Gastrocnemius medialis (tissue), 4 donors: ENCODE data around the gene PABPN1L. TPM values are rescaled to one million over a fixed set of nuclear protein-coding genes. Genes with fewer than 3 reads are reported as not detected.

Source experiments
- ATAC-seq, 2 donors: fragments of 150-250 bp; one replicate each; pipeline ENCODE4 v1.9.1; 2016
- DNase-seq, 2 donors: peaks; one replicate each; pipeline ENCODE4 v3.0.0-alpha.2; 2019
- H3K27ac ChIP-seq, 4 donors: fragments of 200-600 bp; sonication (generic); 1 replicate in 1 of 4; 2 replicates in 3 of 4; pipeline ENCODE4 v1.5.1; 2016 to 2018; ENCODE audit warnings: mild to moderate bottlenecking in 2 of 4, moderate library complexity in 1 of 4
- H3K27me3 ChIP-seq, 3 donors: fragments of 200-600 bp; sonication (generic) in 2 of 3; 1 replicate in 1 of 3; 2 replicates in 2 of 3; pipeline versions ENCODE4 v1.5.1 to v1.6.0; 2016 to 2019; ENCODE audit warnings: mild to moderate bottlenecking in 1 of 3, moderate library complexity in 1 of 3
- H3K36me3 ChIP-seq, 2 donors: fragments of 200-600 bp; sonication (generic) in 1 of 2; one replicate each; pipeline ENCODE4 v1.5.1; 2017 to 2018
- H3K4me1 ChIP-seq, 2 donors: fragments of 200-600 bp; sonication (generic) in 1 of 2; one replicate each; pipeline ENCODE4 v1.5.1; 2016 to 2017; ENCODE audit warnings: mild to moderate bottlenecking in 2 of 2
- H3K4me3 ChIP-seq, 4 donors: fragments of 200-600 bp; sonication (generic) in 3 of 4; 1 replicate in 1 of 4; 2 replicates in 3 of 4; pipeline ENCODE4 v1.5.1; 2016 to 2019; ENCODE audit warnings: mild to moderate bottlenecking in 2 of 4
- H3K9me3 ChIP-seq, 3 donors: fragments of 200-600 bp; sonication (generic) in 2 of 3; 1 replicate in 1 of 3; 2 replicates in 2 of 3; pipeline ENCODE4 v1.5.1; 2016 to 2019
- POLR2A ChIP-seq, 2 donors: fragments of 450-650 bp; IDR thresholded peaks; one replicate each; pipeline ENCODE4 v1.6.1; 2017; ENCODE audit warnings: antibody characterized with exemption in 2 of 2, mild to moderate bottlenecking in 2 of 2, moderate library complexity in 2 of 2
- in situ Hi-C, 4 donors: fragments of 200-750 bp; cut with MboI; loops; one replicate each; pipeline versions ENCODE4 v1.15.0 to v1.8.0; 2017; ENCODE audit warnings: low sequenced_read_pairs in 4 of 4
- intact Hi-C: fragments of 100-400 bp; cut with DNase I; formaldehyde crosslinking; loops from one replicate; pipeline ENCODE4 v1.15.1; 2023; ENCODE audit warnings: low total_unique reads
- total RNA-seq, 4 donors: library from RNA; depleted of rRNA; stranded (reverse); fragments of >200 nt; gene quantifications; one replicate each; pipeline versions ENCODE4 v1.1.0 to v1.2.3, GENCODE V29; 2016
- TF ChIP-seq, protein P1 (sequence below), 5 experiments: fragments of 450-650 bp in 3 of 5; fragments of 200-600 bp in 2 of 5; sonication (generic) in 2 of 5; IDR thresholded peaks in 4 of 5; conservative IDR thresholded peaks in 1 of 5; 1 replicate in 4 of 5; 2 replicates in 1 of 5; pipeline ENCODE4 v1.5.1; 2016 to 2019; ENCODE audit warnings: antibody characterized with exemption in 5 of 5, mild to moderate bottlenecking in 3 of 5, moderate library complexity in 3 of 5

Gene PABPN1L
- total RNA-seq, 4 donors from 2014 or later, result not detected

GRCh38 chr16:88874938-88875599, 8.6 kb upstream of the PABPN1L start:
- TF ChIP-seq, protein P1, sequence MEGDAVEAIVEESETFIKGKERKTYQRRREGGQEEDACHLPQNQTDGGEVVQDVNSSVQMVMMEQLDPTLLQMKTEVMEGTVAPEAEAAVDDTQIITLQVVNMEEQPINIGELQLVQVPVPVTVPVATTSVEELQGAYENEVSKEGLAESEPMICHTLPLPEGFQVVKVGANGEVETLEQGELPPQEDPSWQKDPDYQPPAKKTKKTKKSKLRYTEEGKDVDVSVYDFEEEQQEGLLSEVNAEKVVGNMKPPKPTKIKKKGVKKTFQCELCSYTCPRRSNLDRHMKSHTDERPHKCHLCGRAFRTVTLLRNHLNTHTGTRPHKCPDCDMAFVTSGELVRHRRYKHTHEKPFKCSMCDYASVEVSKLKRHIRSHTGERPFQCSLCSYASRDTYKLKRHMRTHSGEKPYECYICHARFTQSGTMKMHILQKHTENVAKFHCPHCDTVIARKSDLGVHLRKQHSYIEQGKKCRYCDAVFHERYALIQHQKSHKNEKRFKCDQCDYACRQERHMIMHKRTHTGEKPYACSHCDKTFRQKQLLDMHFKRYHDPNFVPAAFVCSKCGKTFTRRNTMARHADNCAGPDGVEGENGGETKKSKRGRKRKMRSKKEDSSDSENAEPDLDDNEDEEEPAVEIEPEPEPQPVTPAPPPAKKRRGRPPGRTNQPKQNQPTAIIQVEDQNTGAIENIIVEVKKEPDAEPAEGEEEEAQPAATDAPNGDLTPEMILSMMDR (IDR thresholded peaks at IDR 0.05 in 4 of 5, conservative IDR thresholded peaks at IDR 0.05 in 1 of 5), result no peak
- TF ChIP-seq POLR2A (IDR thresholded peaks at IDR 0.05), result no peak
- H3K9me3 ChIP-seq, result no peaks in the 10 kb centered on the region
- ATAC-seq (no peak), DNase-seq (no peak)
- no peak overlapping the region for H3K27ac ChIP-seq
- intact Hi-C loops (no loop called here), in situ Hi-C loops (loop anchor here in 1 of 4 donors (25.0 kb wide), 1 partner anchor 337 kb away; the partner anchor contains the start of genes SLC22A31 and ZNF778)
- peaks cover 0 to 19% of the 10 kb centered on the region in 2 donors for H3K36me3 ChIP-seq
- no peak overlapping the region for H3K4me3 ChIP-seq
- H3K27me3 ChIP-seq, result no peaks in the 10 kb centered on the region
- H3K4me1 ChIP-seq, result no peaks in the 10 kb centered on the region

DNA sequence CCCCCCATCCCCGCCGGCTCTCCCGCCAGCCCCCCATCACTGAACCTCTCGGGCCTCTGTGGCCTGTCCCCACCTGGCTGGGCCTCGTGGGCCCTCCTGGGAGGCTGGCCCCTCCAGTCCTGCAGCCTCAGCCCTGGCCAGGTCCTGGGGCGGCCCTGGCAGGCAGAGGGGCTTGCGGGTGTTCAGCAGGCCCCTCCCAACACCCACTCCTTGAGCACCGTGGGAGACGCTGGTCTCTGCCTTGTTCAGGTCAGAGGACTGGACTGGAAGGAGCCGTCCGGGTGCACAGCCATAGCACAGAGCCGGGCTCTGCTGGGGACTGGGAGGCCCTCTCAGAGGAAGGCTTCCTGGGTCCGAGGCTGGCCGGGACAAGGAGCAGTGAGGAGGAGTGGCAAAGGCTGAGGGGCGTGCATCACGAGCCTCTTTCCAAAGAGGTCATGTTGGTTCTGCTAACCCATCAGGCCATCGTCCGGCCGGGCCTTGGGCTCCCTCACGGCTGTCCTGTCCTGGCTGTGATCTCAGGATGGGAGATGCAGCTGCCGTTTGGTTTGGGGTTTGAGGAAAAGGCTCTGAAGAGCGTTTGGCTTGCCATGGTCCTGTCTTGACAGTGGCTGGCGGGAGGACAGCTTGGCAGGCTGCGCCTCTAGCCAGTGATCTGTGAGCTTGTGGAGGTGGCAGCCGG, 6.3 kb upstream of the PABPN1L start:
- no peak for ATAC-seq

GRCh38 chr16:88871730-88872416, 5.4 kb upstream of the PABPN1L start:
- Histone ChIP-seq H3K36me3 (peaks cover 0 to 5% of the 10 kb centered on the region in 2 donors), H3K27ac (no peak overlapping the region), H3K4me1 (no peaks in the 10 kb centered on the region), H3K9me3 (no peaks in the 10 kb centered on the region), H3K4me3 (no peak overlapping the region), H3K27me3 (no peaks in the 10 kb centered on the region)
- in situ Hi-C loops (loop anchor here in 1 of 4 donors (25.0 kb wide), 1 partner anchor 340 kb away; the partner anchor contains the start of genes SLC22A31 and ZNF778), intact Hi-C loops (no loop called here)
- TF ChIP-seq, protein P1 (IDR thresholded peaks at IDR 0.05 in 4 of 5, conservative IDR thresholded peaks at IDR 0.05 in 1 of 5), result no peak
- TF ChIP-seq POLR2A (IDR thresholded peaks at IDR 0.05), result no peak
- DNase-seq (no peak), ATAC-seq (no peak)

More for the DNA sequence above, 6.3 kb upstream of the PABPN1L start:
- H3K4me1 ChIP-seq, result no peaks in the 10 kb centered on the region
- H3K9me3 ChIP-seq, result no peaks in the 10 kb centered on the region
- H3K4me3 ChIP-seq, result no peak overlapping the region
- TF ChIP-seq, protein P1 (IDR thresholded peaks at IDR 0.05 in 4 of 5, conservative IDR thresholded peaks at IDR 0.05 in 1 of 5), result no peak
- TF ChIP-seq POLR2A (IDR thresholded peaks at IDR 0.05), result no peak
- intact Hi-C loops (no loop called here), in situ Hi-C loops (loop anchor here in 1 of 4 donors (25.0 kb wide), 1 partner anchor 340 kb away; the partner anchor contains the start of genes SLC22A31 and ZNF778)
- no peak overlapping the region for H3K27ac ChIP-seq
- no peaks in the 10 kb centered on the region for H3K27me3 ChIP-seq
- no peak for DNase-seq
- peaks cover 0 to 5% of the 10 kb centered on the region in 2 donors for H3K36me3 ChIP-seq

GRCh38 chr16:88871349-88871702, 4.9 kb upstream of the PABPN1L start:
- Histone ChIP-seq H3K4me1 (no peaks in the 10 kb centered on the region), H3K27me3 (no peaks in the 10 kb centered on the region), H3K9me3 (no peaks in the 10 kb centered on the region), H3K4me3 (peak overlapping the region in 1 of 4 donors; percentile 32), H3K27ac (no peak overlapping the region), H3K36me3 (peaks cover 0 to 1% of the 10 kb centered on the region in 2 donors)
- ATAC-seq (no peak), DNase-seq (no peak)
- intact Hi-C loops (no loop called here), in situ Hi-C loops (loop anchor here in 1 of 4 donors (25.0 kb wide), 1 partner anchor 341 kb away; the partner anchor contains the start of genes SLC22A31 and ZNF778)
- TF ChIP-seq POLR2A (IDR thresholded peaks at IDR 0.05), result no peak
- TF ChIP-seq, protein P1 (IDR thresholded peaks at IDR 0.05 in 4 of 5, conservative IDR thresholded peaks at IDR 0.05 in 1 of 5), result no peak
